Measurements from ENCODE around the gene CLASP2. TPM values are rescaled to one million over a fixed set of nuclear protein-coding genes. Genes with fewer than 3 reads are reported as not detected.

CLASP2 gene
- polyA plus RNA-seq, 3 donors, result 10.1 to 16.1 (median 13.9) TPM

DNA sequence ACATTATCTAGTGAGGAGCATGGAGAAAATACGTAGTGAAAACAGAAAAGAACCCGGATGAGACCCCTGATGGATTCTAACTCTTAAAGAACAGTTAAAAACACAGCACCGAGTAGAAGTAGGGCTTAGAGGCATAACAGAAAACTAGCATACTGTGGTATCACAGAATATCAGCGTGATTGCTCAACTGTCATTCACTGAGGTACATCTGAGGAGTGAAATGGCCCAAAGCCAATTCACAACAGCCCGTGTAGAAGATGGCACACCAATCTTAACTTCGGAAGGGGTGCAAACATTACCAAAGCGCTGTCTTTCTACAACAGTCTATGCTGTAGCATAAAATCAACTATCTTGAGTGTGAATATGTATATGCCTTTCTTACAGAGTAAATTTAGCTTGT is 1.8 kb downstream of the CLASP2 start:
- peak in 2 of 3 donors; percentile 4 to 6 for DNase-seq
- peaks cover 20% of the 10 kb centered on the region in 2 donors for H3K4me1 ChIP-seq (ENCODE audit: control insufficient read depth in 1 of 2, insufficient read depth in 2 of 2, low read length in 2 of 2)
- H3K36me3 ChIP-seq (replicated peaks in 1 of 2; ENCODE audit: control insufficient read depth in 1 of 2, insufficient read depth in 2 of 2, low read length in 2 of 2), result no peaks in the 10 kb centered on the region
- no peaks in the 10 kb centered on the region for H3K27me3 ChIP-seq (ENCODE audit: control insufficient read depth in 2 of 2, insufficient read depth in 2 of 2, low read length in 2 of 2)
- peak overlapping the region; percentile 85 for H3K4me2 ChIP-seq (replicated peaks; ENCODE audit: extremely low read depth, low read length, poor library complexity, severe bottlenecking)
- intact Hi-C loops (cut with micrococcal nuclease), result loop anchor here (5.0 to 10.0 kb wide), 3 partner anchors 59 to 71 kb away; no protein-coding TSS in a partner anchor
- no peaks in the 10 kb centered on the region for H3K27me3 Mint-ChIP-seq (ENCODE audit: low read depth in 3 of 3)
- peaks cover 24% of the 10 kb centered on the region for H4K20me1 ChIP-seq (ENCODE audit: insufficient read depth, low read length)
- H3K9me3 Mint-ChIP-seq, result peaks cover 0 to 2% (median 0%) of the 10 kb centered on the region in 7 donors
- peak overlapping the region in 1 of 2 donors; percentile 96 for H3K27ac ChIP-seq (ENCODE audit: low read depth in 1 of 2, low read length in 2 of 2)
- TF ChIP-seq, protein P1, sequence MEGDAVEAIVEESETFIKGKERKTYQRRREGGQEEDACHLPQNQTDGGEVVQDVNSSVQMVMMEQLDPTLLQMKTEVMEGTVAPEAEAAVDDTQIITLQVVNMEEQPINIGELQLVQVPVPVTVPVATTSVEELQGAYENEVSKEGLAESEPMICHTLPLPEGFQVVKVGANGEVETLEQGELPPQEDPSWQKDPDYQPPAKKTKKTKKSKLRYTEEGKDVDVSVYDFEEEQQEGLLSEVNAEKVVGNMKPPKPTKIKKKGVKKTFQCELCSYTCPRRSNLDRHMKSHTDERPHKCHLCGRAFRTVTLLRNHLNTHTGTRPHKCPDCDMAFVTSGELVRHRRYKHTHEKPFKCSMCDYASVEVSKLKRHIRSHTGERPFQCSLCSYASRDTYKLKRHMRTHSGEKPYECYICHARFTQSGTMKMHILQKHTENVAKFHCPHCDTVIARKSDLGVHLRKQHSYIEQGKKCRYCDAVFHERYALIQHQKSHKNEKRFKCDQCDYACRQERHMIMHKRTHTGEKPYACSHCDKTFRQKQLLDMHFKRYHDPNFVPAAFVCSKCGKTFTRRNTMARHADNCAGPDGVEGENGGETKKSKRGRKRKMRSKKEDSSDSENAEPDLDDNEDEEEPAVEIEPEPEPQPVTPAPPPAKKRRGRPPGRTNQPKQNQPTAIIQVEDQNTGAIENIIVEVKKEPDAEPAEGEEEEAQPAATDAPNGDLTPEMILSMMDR (IDR thresholded peaks at IDR 0.05), result no peak
- peak overlapping the region; percentile 86 for H2AFZ ChIP-seq (ENCODE audit: insufficient read depth, low read depth, low read length, poor library complexity, severe bottlenecking)
- no peak overlapping the region for H3K27ac Mint-ChIP-seq
- no peaks in the 10 kb centered on the region for H3K9me3 ChIP-seq (replicated peaks in 1 of 2; ENCODE audit: control insufficient read depth in 1 of 2, insufficient read depth in 1 of 2, low read length in 2 of 2)
- H3K9ac ChIP-seq (ENCODE audit: insufficient read depth, low read length, poor library complexity, severe bottlenecking), result peak overlapping the region; percentile 98
- H3K4me1 Mint-ChIP-seq, result peaks cover 19% of the 10 kb centered on the region
- WGBS (ENCODE audit: insufficient coverage), result 100% methylated on average over 1 of the region's 7 CpGs
- peaks cover 68% of the 10 kb centered on the region for H3K79me2 ChIP-seq (ENCODE audit: insufficient read depth, low read length)
- peaks cover 2 to 8% of the 10 kb centered on the region in 2 donors for H3K36me3 Mint-ChIP-seq
- H3K4me3 Mint-ChIP-seq, result no peak overlapping the region
- H3K4me3 ChIP-seq (replicated peaks in 1 of 3; ENCODE audit: low read depth in 2 of 3, low read length in 3 of 3), result peak overlapping the region in 1 of 3 experiments; percentile 90

DNA sequence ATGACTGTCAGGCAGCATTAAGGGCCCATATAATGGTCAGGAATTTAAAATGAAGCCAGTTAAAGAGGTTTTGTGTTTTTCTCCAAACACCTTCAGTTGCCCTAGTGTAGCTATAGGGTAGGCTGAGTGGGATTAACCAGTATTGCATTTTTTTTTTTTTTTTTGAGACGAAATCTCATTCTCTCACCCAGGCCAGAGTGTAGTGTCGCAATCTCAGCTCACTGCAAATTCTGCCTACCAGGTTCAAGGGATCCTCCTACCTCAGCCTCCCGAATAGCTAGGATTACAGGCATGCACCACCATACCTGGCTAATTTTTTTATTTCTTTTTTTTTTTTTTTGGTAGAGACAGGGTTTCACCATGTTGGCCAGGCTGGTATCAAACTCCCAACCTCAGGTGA is 7.0 kb downstream of the CLASP2 start:
- intact Hi-C loops (cut with micrococcal nuclease), result loop anchor here in 1 of 2 donors (10.0 kb wide), 1 partner anchor 56 kb away; no protein-coding TSS in a partner anchor
- no peak overlapping the region for H3K4me3 Mint-ChIP-seq
- Histone ChIP-seq H3K4me2 (replicated peaks; ENCODE audit: extremely low read depth, low read length, poor library complexity, severe bottlenecking) (no peak overlapping the region), H3K36me3 (replicated peaks in 1 of 2; ENCODE audit: control insufficient read depth in 1 of 2, insufficient read depth in 2 of 2, low read length in 2 of 2) (no peaks in the 10 kb centered on the region), H4K20me1 (ENCODE audit: insufficient read depth, low read length) (peaks cover 60% of the 10 kb centered on the region), H3K27ac (ENCODE audit: low read depth in 1 of 2, low read length in 2 of 2) (no peak overlapping the region), H3K27me3 (ENCODE audit: control insufficient read depth in 2 of 2, insufficient read depth in 2 of 2, low read length in 2 of 2) (no peaks in the 10 kb centered on the region), H3K79me2 (ENCODE audit: insufficient read depth, low read length) (peaks cover 99% of the 10 kb centered on the region), H2AFZ (ENCODE audit: insufficient read depth, low read depth, low read length, poor library complexity, severe bottlenecking) (no peak overlapping the region), H3K4me3 (replicated peaks in 1 of 3; ENCODE audit: low read depth in 2 of 3, low read length in 3 of 3) (no peak overlapping the region), H3K4me1 (ENCODE audit: control insufficient read depth in 1 of 2, insufficient read depth in 2 of 2, low read length in 2 of 2) (peaks cover 3 to 5% of the 10 kb centered on the region in 2 donors), H3K9me3 (replicated peaks in 1 of 2; ENCODE audit: control insufficient read depth in 1 of 2, insufficient read depth in 1 of 2, low read length in 2 of 2) (no peaks in the 10 kb centered on the region), H3K9ac (ENCODE audit: insufficient read depth, low read length, poor library complexity, severe bottlenecking) (no peak overlapping the region)
- no CpG with 5 or more reads among the region's 3 CpGs for WGBS (ENCODE audit: insufficient coverage)
- TF ChIP-seq, protein P1 (IDR thresholded peaks at IDR 0.05), result no peak
- peaks cover 4 to 16% of the 10 kb centered on the region in 2 donors for H3K36me3 Mint-ChIP-seq
- peaks cover 0 to 2% (median under 1%) of the 10 kb centered on the region in 7 donors for H3K9me3 Mint-ChIP-seq
- H3K4me1 Mint-ChIP-seq, result peaks cover 10% of the 10 kb centered on the region
- H3K27ac Mint-ChIP-seq, result peak overlapping the region in 2 of 7 donors; percentile 18 to 58
- no peak for DNase-seq
- no peaks in the 10 kb centered on the region for H3K27me3 Mint-ChIP-seq (ENCODE audit: low read depth in 3 of 3)
